Common myeloid progenitor, CD34-positive (primary cell): ENCODE measurements around the gene AQP5.

Experiments
- CTCF ChIA-PET: fragments of 350-600 bp; sonication (Branson Sonifier 250); formaldehyde crosslinking; loops from one replicate; lab custom pipeline; 2021; ENCODE audit warnings: antibody characterized with exemption; lab: Charles Lee
- POLR2A ChIA-PET: fragments of 350-600 bp; sonication (Branson Sonifier 250); formaldehyde crosslinking; loops from one replicate; lab custom pipeline; 2021; ENCODE audit warnings: antibody characterized with exemption; lab: Charles Lee
- DNase-seq, 3 donors: peaks; one replicate each; pipeline versions ENCODE4 v3.0.0 to v3.0.0-alpha.2; 2013
- H3K27ac ChIP-seq, 2 experiments: 1 replicate in 1 of 2; 2 replicates in 1 of 2; pipeline ENCODE4 v1.7.0; 2013; ENCODE audit warnings: inconsistent platforms in 2 of 2, low read length in 2 of 2, mild to moderate bottlenecking in 2 of 2, low read depth in 1 of 2, moderate library complexity in 1 of 2; ENCODE audit not compliant: severe bottlenecking in 2 of 2, insufficient read depth in 1 of 2, poor library complexity in 1 of 2
- H3K27me3 ChIP-seq, 5 experiments: replicated peaks in 2 of 5; 1 replicate in 3 of 5; 2 replicates in 2 of 5; pipeline versions ENCODE4 v1.6.1 to v1.7.0; 2013; ENCODE audit warnings: low read length in 4 of 5, mild to moderate bottlenecking in 2 of 5, moderate library complexity in 2 of 5, inconsistent platforms in 1 of 5; ENCODE audit not compliant: insufficient read depth in 5 of 5, control insufficient read depth in 4 of 5
- H3K36me3 ChIP-seq, 4 experiments: 1 replicate in 2 of 4; 2 replicates in 2 of 4; pipeline versions ENCODE4 v1.6.1 to v1.7.0; 2013; ENCODE audit warnings: low read length in 3 of 4, control low read depth in 1 of 4, mild to moderate bottlenecking in 1 of 4; ENCODE audit not compliant: control insufficient read depth in 4 of 4, insufficient read depth in 4 of 4
- H3K4me1 ChIP-seq, 4 experiments: 1 replicate in 3 of 4; 2 replicates in 1 of 4; pipeline versions ENCODE4 v1.6.1 to v1.7.1; 2013; ENCODE audit warnings: low read length in 3 of 4, mild to moderate bottlenecking in 3 of 4, control low read depth in 1 of 4, inconsistent platforms in 1 of 4, moderate library complexity in 1 of 4; ENCODE audit not compliant: control insufficient read depth in 4 of 4, insufficient read depth in 4 of 4; ENCODE audit errors: control extremely low read depth in 1 of 4
- H3K4me3 ChIP-seq, 7 experiments: 1 replicate in 4 of 7; 2 replicates in 3 of 7; pipeline versions ENCODE4 v1.5.1 to v1.7.0; 2013; ENCODE audit warnings: mild to moderate bottlenecking in 7 of 7, low read length in 6 of 7, moderate library complexity in 6 of 7, inconsistent platforms in 2 of 7, low read depth in 2 of 7, control low read depth in 1 of 7; ENCODE audit not compliant: insufficient read depth in 4 of 7, control insufficient read depth in 1 of 7; ENCODE audit errors: extremely low read depth in 1 of 7
- H3K9me3 ChIP-seq, 5 experiments: 1 replicate in 4 of 5; 2 replicates in 1 of 5; pipeline versions ENCODE4 v1.6.1 to v1.7.1; 2013; ENCODE audit warnings: low read length in 4 of 5, mild to moderate bottlenecking in 2 of 5, inconsistent platforms in 1 of 5, low read depth in 1 of 5, moderate library complexity in 1 of 5; ENCODE audit not compliant: control insufficient read depth in 4 of 5, insufficient read depth in 2 of 5; ENCODE audit errors: control extremely low read depth in 1 of 5
- WGBS: methylation state at CpG from one replicate; pipeline ENCODE4 v1.1.5; 2013; ENCODE audit not compliant: insufficient coverage; 5-methylcytosine and 5-hydroxymethylcytosine counted together

The AQP5 gene

DNA sequence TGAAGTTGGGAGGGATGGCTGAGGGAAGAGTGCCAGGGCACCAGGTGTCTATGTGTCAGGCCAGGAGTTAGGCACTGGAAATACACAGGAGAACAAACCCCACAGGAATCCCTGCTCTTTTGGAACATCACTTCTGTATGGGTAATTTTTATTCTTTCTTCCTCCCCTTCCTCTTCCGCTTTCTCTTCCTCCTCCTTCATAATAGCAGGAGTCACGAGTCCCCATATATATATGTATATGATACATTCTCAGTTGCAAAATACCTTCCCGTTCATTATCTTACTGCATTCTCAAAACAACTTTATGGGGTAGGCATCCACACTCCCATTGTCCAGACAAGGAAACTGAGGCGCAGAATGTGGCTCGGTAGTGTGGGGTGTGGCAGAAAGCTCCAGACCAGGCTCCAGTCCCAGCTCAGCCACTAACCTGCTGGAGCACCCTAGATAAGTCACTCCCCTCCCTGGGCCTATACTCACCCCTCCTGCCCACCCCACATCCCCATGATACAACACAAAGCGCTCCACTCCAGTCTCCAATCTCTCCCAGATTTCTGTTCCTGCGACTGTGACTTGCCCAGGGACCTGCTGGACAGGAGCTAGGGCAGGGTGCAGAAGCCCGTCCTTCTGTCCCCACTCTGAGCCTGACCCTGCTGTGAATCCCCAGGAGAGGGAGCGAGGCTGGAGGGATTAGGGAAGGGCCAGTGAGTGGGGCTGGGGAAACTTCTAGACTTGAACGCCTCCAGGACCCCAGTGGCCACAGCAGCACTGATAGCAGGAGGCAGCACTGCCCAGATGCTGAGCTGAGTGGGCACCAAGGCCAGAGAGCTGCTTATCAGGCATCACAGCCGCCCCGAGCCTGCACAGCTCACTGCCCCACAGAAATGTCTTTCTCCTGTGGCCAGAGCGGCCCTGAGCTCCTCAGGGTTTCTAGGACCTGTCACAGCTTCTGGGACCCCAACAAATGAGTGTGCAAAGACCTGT lies 12.5 kb upstream of the AQP5 start:
- H3K27me3 ChIP-seq = peaks cover 0 to 89% (median 43%) of the 10 kb centered on the region in 5 experiments

DNA sequence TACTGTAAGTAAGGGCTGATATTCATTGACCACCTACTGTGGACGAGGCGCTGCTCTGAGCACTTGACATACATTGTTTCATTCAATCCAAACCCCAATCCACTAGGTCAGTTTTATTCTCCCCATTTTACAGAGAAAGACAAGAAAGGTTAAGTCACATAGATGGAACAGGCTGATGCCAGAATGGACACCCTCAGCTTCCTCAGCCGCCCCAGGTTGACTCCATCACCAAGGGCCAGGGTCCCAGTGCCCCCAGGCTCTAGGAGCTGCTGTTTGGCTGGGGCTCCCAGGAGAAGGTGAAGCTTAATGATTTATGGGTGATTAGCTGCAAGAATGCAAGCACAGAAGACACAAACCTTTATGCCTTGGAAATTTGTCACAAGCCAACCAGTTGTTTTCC lies 11.8 kb upstream of the AQP5 start:
- no peak for DNase-seq
- CTCF ChIA-PET = interaction anchor here (0.8 to 6.4 kb wide), 4 partner anchors 11 to 106 kb away, joined by 3 to 44 read pairs (median 8); partner anchors contain the start of gene AQP5
- Histone ChIP-seq H3K36me3 (no peaks in the 10 kb centered on the region), H3K4me3 (no peak overlapping the region), H3K9me3 (no peaks in the 10 kb centered on the region), H3K27ac (no peak overlapping the region), H3K27me3 (peaks cover 0 to 91% (median 50%) of the 10 kb centered on the region in 5 experiments), H3K4me1 (peaks cover 0 to 8% (median 3%) of the 10 kb centered on the region in 4 experiments)
- POLR2A ChIA-PET = no interaction called here
- 100% methylated on average over 3 of the region's 3 CpGs for WGBS

More for the DNA sequence above, 12.5 kb upstream of the AQP5 start:
- 95% methylated on average over 7 of the region's 13 CpGs for WGBS
- ChIA-PET CTCF (interaction anchor here (0.8 to 6.4 kb wide), 6 partner anchors 11 to 107 kb away, joined by 3 to 44 read pairs (median 8); partner anchors contain the start of gene AQP5), POLR2A (no interaction called here)
- no peak overlapping the region for H3K27ac ChIP-seq
- no peaks in the 10 kb centered on the region for H3K36me3 ChIP-seq
- H3K4me1 ChIP-seq = peaks cover 0 to 6% (median 3%) of the 10 kb centered on the region in 4 experiments
- no peak overlapping the region for H3K4me3 ChIP-seq
- no peak for DNase-seq
- no peaks in the 10 kb centered on the region for H3K9me3 ChIP-seq

DNA sequence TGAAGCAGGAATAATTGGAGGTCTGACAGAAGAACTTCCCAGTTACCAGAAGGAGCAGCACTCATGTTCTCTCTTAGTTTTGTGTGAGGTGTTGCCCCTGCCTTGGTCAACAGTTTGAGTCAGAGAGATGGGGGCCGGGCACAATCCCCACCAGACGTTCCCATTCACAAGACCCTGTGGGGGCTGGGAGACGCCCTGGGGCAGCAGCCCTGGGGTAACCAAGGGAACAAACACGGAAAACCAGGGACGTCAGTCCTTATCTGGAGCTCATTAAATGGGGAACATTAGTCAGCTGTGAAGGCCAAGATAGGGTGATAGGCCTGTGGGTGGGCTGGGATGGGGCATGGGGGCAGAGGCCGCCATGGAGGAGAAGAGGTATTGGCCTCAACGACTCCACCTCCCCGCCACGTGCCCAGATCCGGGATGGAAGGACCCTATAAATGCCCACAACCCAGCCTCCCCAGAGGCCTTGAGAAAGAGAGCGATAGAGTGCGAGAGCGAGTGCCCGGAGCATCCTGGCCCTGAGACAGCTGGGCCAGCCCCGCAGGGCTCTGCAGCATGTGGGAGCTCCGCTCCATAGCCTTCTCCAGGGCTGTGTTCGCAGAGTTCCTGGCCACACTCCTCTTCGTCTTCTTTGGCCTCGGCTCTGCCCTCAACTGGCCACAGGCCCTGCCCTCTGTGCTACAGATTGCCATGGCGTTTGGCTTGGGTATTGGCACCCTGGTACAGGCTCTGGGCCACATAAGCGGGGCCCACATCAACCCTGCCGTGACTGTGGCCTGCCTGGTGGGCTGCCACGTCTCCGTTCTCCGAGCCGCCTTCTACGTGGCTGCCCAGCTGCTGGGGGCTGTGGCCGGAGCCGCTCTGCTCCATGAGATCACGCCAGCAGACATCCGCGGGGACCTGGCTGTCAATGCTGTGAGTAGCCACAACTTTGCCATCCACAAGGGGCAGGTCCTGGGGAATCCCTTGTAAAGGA lies 11.1 kb upstream of the AQP5 start, which contains the start of gene AQP2:
TSS of gene AQP2 (plus strand) at position 465 of the 979 bp plus-strand sequence. CDS start at position 559, 94 bp downstream.
- ChIA-PET CTCF (interaction anchor here (0.8 to 6.4 kb wide), 4 partner anchors 10 to 105 kb away, joined by 3 to 44 read pairs (median 8); partner anchors contain the start of gene AQP5), POLR2A (no interaction called here)
- no peak for DNase-seq
- no peaks in the 10 kb centered on the region for H3K36me3 ChIP-seq
- no peak within 1 kb of the TSS for H3K27ac ChIP-seq
- no peaks in the 10 kb centered on the region for H3K9me3 ChIP-seq
- peaks cover 0 to 97% (median 54%) of the 10 kb centered on the region in 5 experiments for H3K27me3 ChIP-seq
- 90% methylated on average over 27 of the region's 32 CpGs for WGBS
- H3K4me3 ChIP-seq = no peak within 1 kb of the TSS
- H3K4me1 ChIP-seq = peaks cover 0 to 10% (median 7%) of the 10 kb centered on the region in 4 experiments

DNA sequence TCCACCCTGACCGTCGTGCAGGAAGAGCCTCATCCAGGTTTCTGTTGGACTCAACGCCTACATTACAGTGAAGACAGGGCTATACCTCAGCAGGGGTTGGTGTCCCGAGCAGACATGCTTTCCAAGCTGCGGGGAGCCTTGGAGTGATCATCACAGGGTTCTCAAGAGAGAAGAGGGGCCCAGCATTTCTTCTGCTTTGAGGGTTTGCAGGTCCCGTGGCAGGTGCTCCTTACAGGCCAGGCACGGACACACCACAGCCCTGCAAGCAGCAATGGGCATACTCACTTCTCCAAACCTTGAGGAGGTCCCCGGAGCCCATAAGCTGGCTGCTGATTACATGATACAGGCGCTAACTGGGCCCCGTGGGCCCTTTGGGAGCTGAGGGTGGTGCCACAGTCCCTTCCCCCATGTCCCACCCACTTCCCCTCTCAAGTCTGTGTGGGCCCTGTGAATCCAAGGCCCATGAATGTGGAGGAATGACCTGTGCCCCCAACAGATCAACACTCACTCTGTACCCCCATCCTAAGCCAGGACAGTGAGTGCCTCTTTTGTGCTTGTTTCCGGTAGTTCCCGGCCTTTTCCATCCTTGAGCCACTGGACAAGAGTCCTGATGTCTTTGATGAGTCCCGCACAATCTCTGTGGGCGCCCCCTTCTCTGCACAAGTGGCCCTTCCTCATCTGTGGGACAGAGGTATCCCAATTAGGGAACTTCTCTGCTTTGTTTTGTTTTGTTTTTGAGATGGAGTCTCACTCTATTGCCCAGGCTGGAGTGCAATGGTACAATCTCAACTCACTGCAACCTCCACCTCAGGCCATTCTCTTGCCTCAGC lies 10.0 kb upstream of the AQP5 start:
- Histone ChIP-seq H3K27me3 (peaks cover 0 to 96% (median 55%) of the 10 kb centered on the region in 5 experiments), H3K4me1 (peaks cover 6 to 19% (median 17%) of the 10 kb centered on the region in 4 experiments), H3K4me3 (no peak overlapping the region), H3K36me3 (no peaks in the 10 kb centered on the region), H3K9me3 (no peaks in the 10 kb centered on the region), H3K27ac (no peak overlapping the region)
- no peak for DNase-seq
- CTCF ChIA-PET = interaction anchor here (5.4 kb wide), 1 partner anchor 15 kb away, joined by 32 read pairs; no protein-coding TSS in a partner anchor
- POLR2A ChIA-PET = no interaction called here
- WGBS = 69% methylated on average over 12 of the region's 14 CpGs

DNA sequence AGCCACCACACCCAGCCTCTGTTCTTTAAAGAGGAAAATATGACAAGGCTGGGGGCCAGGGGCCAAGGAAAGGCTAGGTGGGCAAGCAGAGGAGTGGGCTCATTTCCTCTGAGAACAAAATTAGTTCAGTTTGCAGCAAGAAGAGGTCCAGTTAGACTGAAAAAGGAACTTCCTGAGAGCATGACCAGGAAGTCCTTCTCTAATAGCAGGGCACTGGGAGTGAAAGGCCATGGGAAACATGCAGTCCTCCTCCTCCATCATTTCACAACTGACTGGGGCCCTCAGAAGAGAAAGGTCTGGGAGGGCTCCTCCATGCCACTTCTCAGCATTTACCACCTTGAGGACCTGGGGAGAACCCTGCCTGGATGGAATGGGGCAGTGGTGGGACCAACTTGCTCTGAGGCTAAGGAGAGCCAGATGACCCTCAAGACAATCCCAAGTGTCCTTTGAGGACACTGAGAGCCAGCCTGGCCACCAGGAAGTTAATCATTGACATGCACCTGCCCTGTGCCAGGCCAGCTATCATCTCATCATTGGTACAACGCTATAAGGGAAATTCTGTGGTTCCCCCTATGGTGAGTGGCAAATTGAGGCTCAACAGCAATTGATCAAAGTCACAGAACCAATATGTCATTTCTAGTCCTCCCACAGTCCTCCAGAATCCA lies 9.1 kb upstream of the AQP5 start:
- WGBS = 17% methylated on average over 1 of the region's 1 CpG
- no peaks in the 10 kb centered on the region for H3K9me3 ChIP-seq
- H3K27me3 ChIP-seq = peaks cover 0 to 99% (median 62%) of the 10 kb centered on the region in 5 experiments
- H3K4me3 ChIP-seq = no peak overlapping the region
- POLR2A ChIA-PET = no interaction called here
- no peak for DNase-seq
- no peak overlapping the region for H3K27ac ChIP-seq
- no peaks in the 10 kb centered on the region for H3K36me3 ChIP-seq
- H3K4me1 ChIP-seq = peaks cover 6 to 20% (median 18%) of the 10 kb centered on the region in 4 experiments
- CTCF ChIA-PET = interaction anchor here (1.8 to 5.4 kb wide), 2 partner anchors 15 to 38 kb away, joined by 3 to 32 read pairs; no protein-coding TSS in a partner anchor
